GM12878 (cell line): Measurements from ENCODE around the gene MTR. TPM values are rescaled to one million over a fixed set of nuclear protein-coding genes. Genes with fewer than 3 reads are reported as not detected.

Experiments used
- ATAC-seq: fragments of 200-7000 bp; cut with Tn5 transposase; 3 replicates; pipeline ENCODE4 v1.9.1; 2020; ENCODE audit warnings: mild to moderate bottlenecking, moderate library complexity
- BruUV-seq: library from RNA; stranded (reverse); fragments of 400-500 nt; replicated peaks from 2 replicates; lab custom pipeline; 2021; lab: Mats Ljungman, UMichigan
- CTCF ChIA-PET: fragments of 300-600 bp; sonication (Branson Sonifier 250); formaldehyde crosslinking; extraction: SDS; loops from one replicate; lab custom pipeline; 2021; ENCODE audit warnings: inconsistent platforms; lab: Yijun Ruan, JAX
- POLR2A ChIA-PET: fragments of 350-600 bp; formaldehyde crosslinking; extraction: SDS; loops from one replicate; lab custom pipeline; 2021; ENCODE audit warnings: inconsistent platforms; lab: Charles Lee
- RAD21 ChIA-PET: fragments of 300-600 bp; sonication (Branson Sonifier 250); formaldehyde crosslinking; loops from one replicate; lab custom pipeline; 2023; ENCODE audit warnings: antibody characterized with exemption; ENCODE audit not compliant: unreplicated experiment; lab: Charles Lee
- SMC1A ChIA-PET: fragments of 300-600 bp; sonication (Branson Sonifier 250); formaldehyde crosslinking; loops from one replicate; lab custom pipeline; 2023; ENCODE audit not compliant: unreplicated experiment, uncharacterized antibody; lab: Charles Lee
- DNase-seq: peaks from one replicate; pipeline ENCODE4 v3.0.0-alpha.2; 2011; ENCODE audit warnings: low read depth, low spot score
- FAIRE-seq: peaks from 3 replicates; lab custom pipeline; 2011; peaks lifted over from hg19 to GRCh38; lab: Jason Lieb, UNC
- H2AFZ ChIP-seq: 2 replicates; pipeline ENCODE4 v1.6.0; 2011; ENCODE audit warnings: low read depth, low read length, control low read depth; ENCODE audit not compliant: control insufficient read depth
- H3K27ac ChIP-seq: 2 replicates; pipeline ENCODE4 v1.5.1; 2011; ENCODE audit warnings: control low read depth; ENCODE audit not compliant: control insufficient read depth, insufficient read depth
- H3K27me3 ChIP-seq, 2 experiments: replicated peaks in 1 of 2; 2 replicates each; pipeline versions ENCODE4 v1.6.0 to v1.6.1; 2011; ENCODE audit warnings: low read length in 1 of 2; ENCODE audit not compliant: control insufficient read depth in 2 of 2, insufficient read depth in 2 of 2
- H3K36me3 ChIP-seq, 2 experiments: 2 replicates each; pipeline ENCODE4 v1.5.1; 2011; ENCODE audit warnings: low read length in 1 of 2; ENCODE audit not compliant: control insufficient read depth in 2 of 2, insufficient read depth in 2 of 2
- H3K4me1 ChIP-seq: 2 replicates; pipeline ENCODE4 v1.6.1; 2011; ENCODE audit warnings: mild to moderate bottlenecking, low read length, moderate library complexity, mixed read lengths; ENCODE audit not compliant: control insufficient read depth, insufficient read depth
- H3K4me2 ChIP-seq: 2 replicates; pipeline ENCODE4 v1.6.0; 2011; ENCODE audit warnings: control low read depth; ENCODE audit not compliant: control insufficient read depth, insufficient read depth
- H3K4me3 ChIP-seq: fragments of 200-600 bp; sonication (generic); 2 replicates; pipeline ENCODE4 v1.5.1; 2016
- H3K79me2 ChIP-seq: 2 replicates; pipeline ENCODE4 v1.6.0; 2011; ENCODE audit warnings: low read length; ENCODE audit not compliant: control insufficient read depth, insufficient read depth
- H3K9ac ChIP-seq: 2 replicates; pipeline ENCODE4 v1.8.0; 2011; ENCODE audit warnings: low read length, control low read depth, mixed read lengths; ENCODE audit not compliant: control insufficient read depth, insufficient read depth
- H3K9me3 ChIP-seq: replicated peaks from 3 replicates; pipeline ENCODE4 v1.5.1; 2011; ENCODE audit warnings: mild to moderate bottlenecking, low read length; ENCODE audit not compliant: control insufficient read depth, insufficient read depth
- H4K20me1 ChIP-seq: 2 replicates; pipeline ENCODE4 v1.6.0; 2011; ENCODE audit not compliant: control insufficient read depth, insufficient read depth
- ESRRA ChIP-seq: IDR thresholded peaks from 2 replicates; pipeline ENCODE4 v1.6.1; 2012; ENCODE audit warnings: mild to moderate bottlenecking, low read length, improper control_type of control experiment
- EZH2 ChIP-seq: IDR thresholded peaks from 2 replicates; pipeline ENCODE4 v1.6.1; 2012; ENCODE audit warnings: low read depth, mild to moderate bottlenecking, control low read depth, inconsistent platforms, low read length, borderline replicate concordance; ENCODE audit not compliant: control insufficient read depth
- GABPA ChIP-seq: IDR thresholded peaks from 2 replicates; pipeline ENCODE4 v1.6.1; 2014; ENCODE audit warnings: antibody characterized with exemption, low read depth, mild to moderate bottlenecking, inconsistent platforms
- MEF2A ChIP-seq: IDR thresholded peaks from 2 replicates; pipeline ENCODE4 v1.6.1; 2011; ENCODE audit warnings: low read depth, mild to moderate bottlenecking, low read length, moderate library complexity; ENCODE audit not compliant: insufficient read depth
- SIX5 ChIP-seq: IDR thresholded peaks from 2 replicates; pipeline ENCODE4 v1.6.1; 2011; ENCODE audit warnings: mild to moderate bottlenecking, low read depth, low read length, moderate library complexity; ENCODE audit not compliant: severe bottlenecking
- SPI1 ChIP-seq: IDR thresholded peaks from 2 replicates; pipeline ENCODE4 v1.6.1; 2011; ENCODE audit warnings: low read depth, mild to moderate bottlenecking, low read length, moderate library complexity, borderline replicate concordance; ENCODE audit not compliant: insufficient read depth
- TARDBP ChIP-seq: IDR thresholded peaks from 2 replicates; pipeline ENCODE4 v1.6.1; 2016; ENCODE audit warnings: borderline replicate concordance
- ZNF274 ChIP-seq: IDR thresholded peaks from one replicate; pipeline ENCODE4 v1.8.0; 2011; ENCODE audit not compliant: insufficient read length, insufficient read depth
- WGBS: methylation state at CpG from one replicate; pipeline ENCODE4 v1.1.6; 2016; ENCODE audit warnings: low lambda C conversion rate; ENCODE audit not compliant: insufficient replicate concordance, insufficient coverage; ENCODE audit errors: missing lambda C conversion rate; 5-methylcytosine and 5-hydroxymethylcytosine counted together
- in situ Hi-C: fragments of 300-500 bp; cut with MboI; formaldehyde crosslinking; loops from 9 replicates; pipeline ENCODE4 v1.14.3; 2018; ENCODE audit warnings: mixed read lengths
- intact Hi-C: fragments of 100-400 bp; cut with micrococcal nuclease; formaldehyde crosslinking; loops from one replicate; pipeline ENCODE4 v1.14.2; 2022; ENCODE audit not compliant: unreplicated experiment
- polyA plus RNA-seq, 11 experiments: library from polyadenylated mRNA; depleted of rRNA in 4 of 11; unstranded in 6 of 11; stranded (reverse) in 5 of 11; fragments of >200 nt; fragmentation: Nextera tagmentation in 4 of 11; fragmentation: Illumina TruSeq in 1 of 11; extraction: Ambion mirVana in 4 of 11; extraction: Trizol in 1 of 11; gene quantifications; 1 replicate in 1 of 11; 2 replicates in 10 of 11; pipeline versions ENCODE4 v1.2.1 to v1.2.3, GENCODE V29; 2011 to 2016; ENCODE audit warnings: inconsistent platforms in 2 of 11, missing spikeins in 2 of 11, low read depth in 1 of 11
- total RNA-seq, 4 experiments: library from RNA; depleted of rRNA in 3 of 4; stranded (reverse); fragments of >200 nt in 3 of 4; fragmentation: Illumina TruSeq in 1 of 4; extraction: Trizol in 1 of 4; gene quantifications; 2 replicates each; pipeline versions ENCODE4 v1.2.1 to v1.2.3, GENCODE V29; 2013 to 2021
- TF ChIP-seq, protein P1 (sequence below): IDR thresholded peaks from 2 replicates; pipeline ENCODE4 v1.6.1; 2012; ENCODE audit warnings: mild to moderate bottlenecking, low read depth, low read length

MTR gene
- total and polyA plus RNA-seq, 10 of the 15 experiments (the other 5 are each of a cell fraction or from before 2014, with no cell fraction given) = 2.4 to 38.7 (median 16.5) TPM

DNA sequence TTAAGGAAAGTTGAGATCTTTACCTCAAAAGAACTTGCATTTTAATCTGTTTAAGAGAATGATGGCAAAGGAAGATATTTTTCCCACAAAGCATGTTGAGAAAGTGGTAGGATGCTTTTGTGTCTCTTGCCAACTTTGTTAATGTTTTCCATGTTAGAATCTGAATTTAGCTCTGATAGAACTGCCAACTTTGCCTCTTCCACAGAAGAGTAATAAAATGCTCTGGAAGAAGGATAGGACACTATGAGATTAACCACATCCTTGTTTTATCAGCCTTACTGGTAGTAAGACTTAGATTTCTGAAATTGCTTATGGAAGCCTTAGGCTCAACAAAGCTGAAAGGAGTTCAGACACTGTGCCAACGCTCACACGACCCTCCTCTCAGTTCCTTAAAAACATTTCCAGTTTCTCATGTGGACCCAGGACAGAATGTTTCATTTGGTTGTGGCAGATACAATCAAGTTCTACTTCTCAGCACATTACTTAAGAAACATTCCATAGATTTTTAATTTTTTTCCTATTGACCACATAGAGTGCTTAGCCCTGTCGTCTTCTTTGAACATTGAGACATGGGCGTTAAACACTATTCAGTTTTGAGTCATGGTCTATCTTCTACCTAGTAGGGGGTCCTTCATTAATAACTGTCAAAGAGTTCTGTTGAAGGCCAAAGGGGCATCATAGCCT is 59.0 kb downstream of the MTR start:
- TF ChIP-seq SPI1 (peak; percentile 5; the same call in 1 of the 2 replicates), EZH2 (no peak)
- Histone ChIP-seq H3K4me1 (no peaks in the 10 kb centered on the region), H3K4me2 (no peak overlapping the region), H2AFZ (no peak overlapping the region), H3K27me3 (no peaks in the 10 kb centered on the region), H3K27ac (no peak overlapping the region), H3K9ac (no peak overlapping the region), H3K36me3 (peaks cover 6 to 25% of the 10 kb centered on the region in 2 experiments; a peak in 3 of 4 replicates), H3K79me2 (no peaks in the 10 kb centered on the region), H3K4me3 (no peak overlapping the region), H3K9me3 (no peaks in the 10 kb centered on the region), H4K20me1 (no peaks in the 10 kb centered on the region)
- FAIRE-seq (no peak), ATAC-seq (no peak), DNase-seq (no peak)
- ChIA-PET SMC1A (interaction anchor here (0.6 to 1.4 kb wide), 3 partner anchors 57 to 84 kb away, joined by 3 read pairs; no protein-coding TSS in a partner anchor), POLR2A (interaction anchor here (1.2 kb wide), 1 partner anchor 8 kb away, joined by 3 read pairs; no protein-coding TSS in a partner anchor), RAD21 (no interaction called here), CTCF (interaction anchor here (1.6 kb wide), 1 partner anchor 14 kb away, joined by 5 read pairs; no protein-coding TSS in a partner anchor)
- in situ Hi-C loops = no loop called here
- WGBS = 57% methylated on average over 4 of the region's 4 CpGs
- intact Hi-C loops = no loop called here
- BruUV-seq = no TSS peak

DNA sequence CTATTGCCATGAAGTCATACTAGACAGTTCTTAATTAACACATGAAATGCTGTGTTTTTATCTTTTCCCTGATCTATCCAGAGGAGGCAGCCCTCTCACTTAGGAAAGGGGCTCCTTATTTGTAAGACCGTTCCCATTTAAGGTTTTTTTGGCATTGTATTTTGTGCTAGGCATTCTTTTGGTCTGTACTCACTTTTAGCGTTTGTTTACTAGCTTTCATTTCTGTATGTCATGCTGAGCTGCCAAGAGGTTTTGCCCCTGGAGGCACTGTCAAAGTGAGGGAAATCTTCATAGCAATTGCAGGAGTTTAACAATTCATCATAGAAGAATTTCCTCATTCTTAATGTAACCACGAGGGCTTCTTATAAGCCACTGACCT is 59.5 kb downstream of the MTR start:
- FAIRE-seq (no peak), ATAC-seq (no peak), DNase-seq (no peak)
- TF ChIP-seq ESRRA = no peak
- no peak for TF ChIP-seq TARDBP
- no peak for TF ChIP-seq GABPA
- TF ChIP-seq SIX5 = no peak
- no peak for TF ChIP-seq ZNF274
- TF ChIP-seq, protein P1, sequence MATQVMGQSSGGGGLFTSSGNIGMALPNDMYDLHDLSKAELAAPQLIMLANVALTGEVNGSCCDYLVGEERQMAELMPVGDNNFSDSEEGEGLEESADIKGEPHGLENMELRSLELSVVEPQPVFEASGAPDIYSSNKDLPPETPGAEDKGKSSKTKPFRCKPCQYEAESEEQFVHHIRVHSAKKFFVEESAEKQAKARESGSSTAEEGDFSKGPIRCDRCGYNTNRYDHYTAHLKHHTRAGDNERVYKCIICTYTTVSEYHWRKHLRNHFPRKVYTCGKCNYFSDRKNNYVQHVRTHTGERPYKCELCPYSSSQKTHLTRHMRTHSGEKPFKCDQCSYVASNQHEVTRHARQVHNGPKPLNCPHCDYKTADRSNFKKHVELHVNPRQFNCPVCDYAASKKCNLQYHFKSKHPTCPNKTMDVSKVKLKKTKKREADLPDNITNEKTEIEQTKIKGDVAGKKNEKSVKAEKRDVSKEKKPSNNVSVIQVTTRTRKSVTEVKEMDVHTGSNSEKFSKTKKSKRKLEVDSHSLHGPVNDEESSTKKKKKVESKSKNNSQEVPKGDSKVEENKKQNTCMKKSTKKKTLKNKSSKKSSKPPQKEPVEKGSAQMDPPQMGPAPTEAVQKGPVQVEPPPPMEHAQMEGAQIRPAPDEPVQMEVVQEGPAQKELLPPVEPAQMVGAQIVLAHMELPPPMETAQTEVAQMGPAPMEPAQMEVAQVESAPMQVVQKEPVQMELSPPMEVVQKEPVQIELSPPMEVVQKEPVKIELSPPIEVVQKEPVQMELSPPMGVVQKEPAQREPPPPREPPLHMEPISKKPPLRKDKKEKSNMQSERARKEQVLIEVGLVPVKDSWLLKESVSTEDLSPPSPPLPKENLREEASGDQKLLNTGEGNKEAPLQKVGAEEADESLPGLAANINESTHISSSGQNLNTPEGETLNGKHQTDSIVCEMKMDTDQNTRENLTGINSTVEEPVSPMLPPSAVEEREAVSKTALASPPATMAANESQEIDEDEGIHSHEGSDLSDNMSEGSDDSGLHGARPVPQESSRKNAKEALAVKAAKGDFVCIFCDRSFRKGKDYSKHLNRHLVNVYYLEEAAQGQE = no peak
- TF ChIP-seq MEF2A = no peak
- Histone ChIP-seq H3K9ac (no peak overlapping the region), H2AFZ (no peak overlapping the region), H3K4me2 (no peak overlapping the region), H3K36me3 (peaks cover 7 to 25% of the 10 kb centered on the region in 2 experiments; a peak in 3 of 4 replicates), H3K4me3 (no peak overlapping the region), H3K27ac (no peak overlapping the region), H4K20me1 (no peaks in the 10 kb centered on the region), H3K4me1 (no peaks in the 10 kb centered on the region), H3K79me2 (no peaks in the 10 kb centered on the region), H3K9me3 (no peaks in the 10 kb centered on the region), H3K27me3 (no peaks in the 10 kb centered on the region)
- BruUV-seq = no TSS peak
- ChIA-PET SMC1A (interaction anchor here (1.1 to 1.4 kb wide), 2 partner anchors 22 to 57 kb away, joined by 3 to 4 read pairs; no protein-coding TSS in a partner anchor), POLR2A (no interaction called here), CTCF (interaction anchor here (1.6 kb wide), 1 partner anchor 14 kb away, joined by 5 read pairs; no protein-coding TSS in a partner anchor), RAD21 (no interaction called here)
- in situ Hi-C loops = no loop called here
- intact Hi-C loops = no loop called here
- WGBS = 100% methylated on average over 3 of the region's 3 CpGs
